GM19238 (cell line): ENCODE data around the gene CA10.

Experiments
- DNase-seq: peaks from one replicate; pipeline ENCODE4 v3.0.0; 2011; ENCODE audit warnings: low spot score; ENCODE audit not compliant: insufficient read length

CA10 gene

GRCh38 chr17:51819341-51820219, 338.9 kb downstream of the CA10 start:
- DNase-seq: no peak

- DNase-seq: no peak
These were observed 339.7 kb downstream of the CA10 start for GRCh38 chr17:51818777-51819176.

GRCh38 chr17:51817955-51818354, 340.6 kb downstream of the CA10 start:
- no peak for DNase-seq

- no peak for DNase-seq
These were observed 341.4 kb downstream of the CA10 start for GRCh38 chr17:51817117-51817516.

GRCh38 chr17:51815097-51815496, 343.4 kb downstream of the CA10 start:
- no peak for DNase-seq

- DNase-seq: no peak
These were observed 344.0 kb downstream of the CA10 start for GRCh38 chr17:51814521-51814920.

GRCh38 chr17:51813784-51814174, 344.7 kb downstream of the CA10 start:
- no peak for DNase-seq

- DNase-seq: no peak
These were observed 345.3 kb downstream of the CA10 start for GRCh38 chr17:51813140-51813783.

GRCh38 chr17:51807460-51807859, 351.1 kb downstream of the CA10 start:
- no peak for DNase-seq

GRCh38 chr17:51805765-51806164, 352.7 kb downstream of the CA10 start:
- no peak for DNase-seq

- no peak for DNase-seq
These were observed 353.3 kb downstream of the CA10 start for GRCh38 chr17:51805185-51805584.

- DNase-seq: no peak
These were observed 355.4 kb downstream of the CA10 start for GRCh38 chr17:51803161-51803560.

- no peak for DNase-seq
These were observed 356.0 kb downstream of the CA10 start for GRCh38 chr17:51802544-51802943.

GRCh38 chr17:51801626-51802025, 356.9 kb downstream of the CA10 start:
- DNase-seq: no peak

GRCh38 chr17:51799981-51800380, 358.5 kb downstream of the CA10 start:
- no peak for DNase-seq

- no peak for DNase-seq
These were observed 359.3 kb downstream of the CA10 start for GRCh38 chr17:51799240-51799639.

- DNase-seq: no peak
These were observed 361.4 kb downstream of the CA10 start for GRCh38 chr17:51797150-51797549.

- DNase-seq: no peak
These were observed 362.5 kb downstream of the CA10 start for GRCh38 chr17:51796026-51796425.

- no peak for DNase-seq
These were observed 363.1 kb downstream of the CA10 start for GRCh38 chr17:51795401-51795800.

GRCh38 chr17:51794466-51794865, 364.0 kb downstream of the CA10 start:
- no peak for DNase-seq

- no peak for DNase-seq
These were observed 364.8 kb downstream of the CA10 start for GRCh38 chr17:51793686-51794085.

- no peak for DNase-seq
These were observed 379.7 kb downstream of the CA10 start for GRCh38 chr17:51778842-51779241.
